ENCODE data around the gene SPATA13.

SPATA13 gene

GRCh38 chr13:24184265-24184841, 23.8 kb downstream of the SPATA13 start:
- H3K27me3 ChIP-seq (replicated peaks) = no peaks in the 10 kb centered on the region
- in situ Hi-C loops (cut with HindIII; ENCODE audit: low pct_ligation_motif_present, low sequenced_read_pairs) = no loop called here
- DNase-seq = no peak
- no peak for TF ChIP-seq CTCF (IDR thresholded peaks at IDR 0.05; ENCODE audit: low read depth, low read length, missing control alignments)
- no peak overlapping the region for H3K27ac ChIP-seq
- H3K36me3 ChIP-seq (replicated peaks) = no peaks in the 10 kb centered on the region
- no peak overlapping the region for H3K4me3 ChIP-seq (ENCODE audit: low read depth, low read length)

GRCh38 chr13:24184882-24185281, 24.4 kb downstream of the SPATA13 start:
- Histone ChIP-seq H3K4me3 (ENCODE audit: low read depth, low read length) (no peak overlapping the region), H3K36me3 (replicated peaks) (no peaks in the 10 kb centered on the region), H3K27me3 (replicated peaks) (no peaks in the 10 kb centered on the region), H3K27ac (no peak overlapping the region)
- in situ Hi-C loops (cut with HindIII; ENCODE audit: low pct_ligation_motif_present, low sequenced_read_pairs) = no loop called here
- no peak for TF ChIP-seq CTCF (IDR thresholded peaks at IDR 0.05; ENCODE audit: low read depth, low read length, missing control alignments)
- DNase-seq = no peak

GRCh38 chr13:24185591-24186232, 25.2 kb downstream of the SPATA13 start:
- TF ChIP-seq CTCF (IDR thresholded peaks at IDR 0.05; ENCODE audit: low read depth, low read length, missing control alignments) = no peak
- no peak overlapping the region for H3K4me3 ChIP-seq (ENCODE audit: low read depth, low read length)
- H3K36me3 ChIP-seq (replicated peaks) = no peaks in the 10 kb centered on the region
- DNase-seq = no peak
- H3K27me3 ChIP-seq (replicated peaks) = no peaks in the 10 kb centered on the region
- in situ Hi-C loops (cut with HindIII; ENCODE audit: low pct_ligation_motif_present, low sequenced_read_pairs) = no loop called here
- no peak overlapping the region for H3K27ac ChIP-seq

- Histone ChIP-seq H3K4me3 (ENCODE audit: low read depth, low read length) (no peak overlapping the region), H3K36me3 (replicated peaks) (no peaks in the 10 kb centered on the region), H3K27me3 (replicated peaks) (no peaks in the 10 kb centered on the region), H3K27ac (no peak overlapping the region)
- in situ Hi-C loops (cut with HindIII; ENCODE audit: low pct_ligation_motif_present, low sequenced_read_pairs) = no loop called here
- TF ChIP-seq CTCF (IDR thresholded peaks at IDR 0.05; ENCODE audit: low read depth, low read length, missing control alignments) = no peak
- DNase-seq = peak; percentile 40
Observed at GRCh38 chr13:24187185-24187584, 26.7 kb downstream of the SPATA13 start.

- no peak overlapping the region for H3K4me3 ChIP-seq (ENCODE audit: low read depth, low read length)
- no peak for DNase-seq
Observed at GRCh38 chr13:24192057-24192810, 31.7 kb downstream of the SPATA13 start.

More at GRCh38 chr13:24192057-24192810, 31.7 kb downstream of the SPATA13 start:
- H3K27ac ChIP-seq = no peak overlapping the region
- no peak for TF ChIP-seq CTCF (IDR thresholded peaks at IDR 0.05; ENCODE audit: low read depth, low read length, missing control alignments)
- H3K36me3 ChIP-seq (replicated peaks) = no peaks in the 10 kb centered on the region
- in situ Hi-C loops (cut with HindIII; ENCODE audit: low pct_ligation_motif_present, low sequenced_read_pairs) = no loop called here
- H3K27me3 ChIP-seq (replicated peaks) = no peaks in the 10 kb centered on the region
